Neuron (in vitro differentiated cells): ENCODE data around the gene TTC23.

ENCODE experiments used
- H2AFZ ChIP-seq: one replicate; pipeline ENCODE4 v1.6.1; 2013; ENCODE audit warnings: low read depth, mild to moderate bottlenecking, inconsistent platforms, low read length, moderate library complexity
- H3K27me3 ChIP-seq: one replicate; pipeline ENCODE4 v1.6.1; 2013; ENCODE audit warnings: low read length; ENCODE audit not compliant: insufficient read depth
- H3K36me3 ChIP-seq: one replicate; pipeline ENCODE4 v1.6.1; 2013; ENCODE audit warnings: low read length; ENCODE audit not compliant: insufficient read depth
- H3K4me1 ChIP-seq: one replicate; pipeline ENCODE4 v1.6.1; 2013; ENCODE audit warnings: low read length; ENCODE audit not compliant: insufficient read depth
- H3K4me3 ChIP-seq: 2 replicates; pipeline ENCODE4 v1.5.1; 2013; ENCODE audit warnings: mild to moderate bottlenecking, low read length, moderate library complexity
- H3K9me3 ChIP-seq: one replicate; pipeline ENCODE4 v1.6.1; 2013; ENCODE audit warnings: low read length

Gene TTC23

GRCh38 chr15:99099661-99100060, 149.7 kb downstream of the TTC23 start:
- Histone ChIP-seq H3K4me3 (no peak overlapping the region), H3K4me1 (peaks cover 7% of the 10 kb centered on the region), H3K9me3 (no peaks in the 10 kb centered on the region), H3K27me3 (peaks cover 20% of the 10 kb centered on the region), H3K36me3 (no peaks in the 10 kb centered on the region), H2AFZ (no peak overlapping the region)

DNA sequence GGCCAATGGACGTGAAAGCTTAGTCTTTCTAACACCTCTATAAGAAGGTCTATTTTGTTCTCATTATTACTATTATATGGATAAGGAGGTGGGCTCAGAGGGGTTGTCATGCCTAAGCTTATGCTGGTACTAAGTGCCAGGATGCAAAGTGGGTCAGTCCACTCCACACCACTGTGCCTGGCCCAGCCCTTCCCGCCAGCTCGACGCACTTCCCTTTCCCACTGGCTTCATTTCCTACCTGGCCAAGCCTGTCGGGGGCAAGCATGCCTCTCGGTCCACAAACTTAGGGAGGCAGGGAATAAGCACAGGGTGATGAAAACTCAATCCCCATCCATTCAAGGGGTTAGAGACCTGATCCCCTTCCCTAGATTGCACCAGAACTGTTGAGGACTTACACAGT, 150.4 kb downstream of the TTC23 start:
- Histone ChIP-seq H3K9me3 (no peaks in the 10 kb centered on the region), H2AFZ (no peak overlapping the region), H3K4me1 (peaks cover 7% of the 10 kb centered on the region), H3K36me3 (no peaks in the 10 kb centered on the region), H3K27me3 (peaks cover 20% of the 10 kb centered on the region), H3K4me3 (no peak overlapping the region)

DNA sequence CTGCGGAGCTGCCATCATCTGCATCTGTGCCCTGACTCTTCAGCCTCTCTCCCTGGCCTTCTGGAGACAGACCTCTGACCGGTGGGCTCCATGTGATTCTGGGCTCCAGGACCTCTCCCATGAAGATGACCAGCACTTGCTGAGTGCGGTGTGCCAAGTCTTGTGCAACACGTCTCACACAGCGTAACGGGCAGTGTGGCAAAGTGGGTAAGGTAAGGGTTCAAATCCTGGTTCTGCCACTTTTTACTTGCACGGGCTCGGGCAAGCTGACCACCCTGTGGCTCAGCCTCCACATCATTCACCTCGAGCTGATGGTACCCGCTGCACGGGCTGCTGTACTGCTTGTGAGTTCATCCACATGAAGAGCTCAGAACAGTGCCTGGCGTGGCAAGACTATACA, 151.0 kb downstream of the TTC23 start:
- Histone ChIP-seq H2AFZ (no peak overlapping the region), H3K4me3 (no peak overlapping the region), H3K36me3 (no peaks in the 10 kb centered on the region), H3K27me3 (peaks cover 20% of the 10 kb centered on the region), H3K9me3 (no peaks in the 10 kb centered on the region), H3K4me1 (peaks cover 7% of the 10 kb centered on the region)

- Histone ChIP-seq H3K4me3 (no peak overlapping the region), H3K9me3 (no peaks in the 10 kb centered on the region), H3K36me3 (no peaks in the 10 kb centered on the region), H3K4me1 (peaks cover 5% of the 10 kb centered on the region), H2AFZ (no peak overlapping the region), H3K27me3 (peaks cover 20% of the 10 kb centered on the region)
These were observed 151.7 kb downstream of the TTC23 start for GRCh38 chr15:99097441-99098410.

- H3K27me3 ChIP-seq: peaks cover 20% of the 10 kb centered on the region
These were observed 152.4 kb downstream of the TTC23 start for GRCh38 chr15:99096894-99097426.

GRCh38 chr15:99096173-99096893, 153.0 kb downstream of the TTC23 start:
- H3K36me3 ChIP-seq: no peaks in the 10 kb centered on the region
- no peak overlapping the region for H2AFZ ChIP-seq
- H3K27me3 ChIP-seq: peaks cover 20% of the 10 kb centered on the region
- H3K4me3 ChIP-seq: no peak overlapping the region
- no peaks in the 10 kb centered on the region for H3K9me3 ChIP-seq
- H3K4me1 ChIP-seq: peaks cover 5% of the 10 kb centered on the region

More at GRCh38 chr15:99096894-99097426, 152.4 kb downstream of the TTC23 start:
- Histone ChIP-seq H3K4me1 (peaks cover 5% of the 10 kb centered on the region), H2AFZ (no peak overlapping the region), H3K9me3 (no peaks in the 10 kb centered on the region), H3K4me3 (no peak overlapping the region), H3K36me3 (no peaks in the 10 kb centered on the region)

DNA sequence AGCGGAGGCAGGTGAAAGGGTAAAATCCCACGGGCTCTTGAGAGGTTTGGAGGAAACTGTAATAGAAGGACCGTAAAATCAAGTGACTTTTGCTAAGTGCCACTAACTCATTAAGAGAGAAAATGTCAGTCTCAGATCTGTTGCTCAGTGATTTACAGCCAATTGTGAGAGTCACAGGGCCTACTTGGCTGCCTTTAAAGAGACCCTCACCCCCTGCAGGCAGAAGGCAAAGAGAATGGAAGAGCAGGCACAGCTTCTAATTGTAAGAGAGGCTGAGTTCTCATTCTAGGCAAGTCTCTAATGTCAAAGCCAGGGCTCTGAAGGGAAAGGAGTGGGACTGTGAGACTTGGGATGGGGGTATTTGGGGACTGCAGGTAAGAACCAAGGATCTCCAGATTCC, 153.8 kb downstream of the TTC23 start:
- no peaks in the 10 kb centered on the region for H3K9me3 ChIP-seq
- H3K36me3 ChIP-seq: no peaks in the 10 kb centered on the region
- no peak overlapping the region for H2AFZ ChIP-seq
- H3K4me1 ChIP-seq: peaks cover 5% of the 10 kb centered on the region
- peaks cover 20% of the 10 kb centered on the region for H3K27me3 ChIP-seq
- H3K4me3 ChIP-seq: no peak overlapping the region

DNA sequence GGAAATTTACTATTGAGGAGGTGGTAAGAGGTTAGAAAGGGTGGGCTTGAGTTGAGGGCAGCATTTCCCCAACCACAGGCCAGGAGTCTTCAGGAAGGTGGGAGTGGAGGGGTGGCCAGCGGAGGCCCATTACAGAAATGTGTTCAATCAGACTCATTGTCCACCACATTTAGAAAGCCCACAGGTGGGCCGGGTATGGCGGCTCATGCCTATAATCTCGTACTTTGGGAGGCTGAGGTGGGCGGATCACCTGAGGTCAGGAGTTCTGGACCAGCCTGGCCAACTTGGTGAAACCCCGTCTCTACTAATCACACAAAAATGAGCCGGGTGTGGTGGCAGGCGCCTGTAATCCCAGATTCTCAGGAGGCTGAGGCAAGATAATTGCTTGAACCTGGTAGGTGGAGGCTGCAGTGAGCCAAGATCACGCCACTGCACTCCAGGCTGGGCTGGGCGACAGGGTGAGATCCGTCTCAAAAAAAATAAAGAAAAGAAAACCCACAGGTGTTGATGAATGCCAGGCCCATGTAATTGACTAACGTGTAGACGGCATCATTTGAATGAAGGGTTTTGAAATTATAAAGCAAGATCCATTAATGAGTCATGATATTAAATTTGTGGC, 156.7 kb downstream of the TTC23 start:
- no peaks in the 10 kb centered on the region for H3K4me1 ChIP-seq
- peaks cover 3% of the 10 kb centered on the region for H3K27me3 ChIP-seq
- no peak overlapping the region for H3K4me3 ChIP-seq
- H2AFZ ChIP-seq: no peak overlapping the region
- H3K9me3 ChIP-seq: no peaks in the 10 kb centered on the region
- H3K36me3 ChIP-seq: no peaks in the 10 kb centered on the region

DNA sequence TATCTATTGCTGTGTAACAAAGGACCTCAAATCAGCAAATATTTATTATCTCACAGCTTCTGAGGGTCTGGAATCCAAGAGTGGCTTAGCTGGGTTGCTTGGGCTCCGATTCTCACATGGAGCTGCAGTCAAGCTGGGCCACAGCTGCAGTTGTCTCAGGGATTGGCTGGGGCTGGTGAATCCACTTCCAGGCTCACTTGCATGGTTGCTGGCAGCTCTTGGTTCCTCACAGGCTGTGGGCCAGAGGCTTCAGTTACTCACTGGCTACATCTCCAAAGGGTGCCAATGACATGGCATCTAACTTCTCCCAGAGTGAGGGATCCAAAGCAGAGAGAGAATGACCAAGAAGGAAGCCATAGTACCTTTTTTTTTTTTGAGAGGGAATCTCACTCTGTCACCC, 158.4 kb downstream of the TTC23 start:
- Histone ChIP-seq H3K36me3 (no peaks in the 10 kb centered on the region), H3K27me3 (no peaks in the 10 kb centered on the region), H3K4me3 (no peak overlapping the region), H3K9me3 (no peaks in the 10 kb centered on the region), H3K4me1 (no peaks in the 10 kb centered on the region), H2AFZ (no peak overlapping the region)

DNA sequence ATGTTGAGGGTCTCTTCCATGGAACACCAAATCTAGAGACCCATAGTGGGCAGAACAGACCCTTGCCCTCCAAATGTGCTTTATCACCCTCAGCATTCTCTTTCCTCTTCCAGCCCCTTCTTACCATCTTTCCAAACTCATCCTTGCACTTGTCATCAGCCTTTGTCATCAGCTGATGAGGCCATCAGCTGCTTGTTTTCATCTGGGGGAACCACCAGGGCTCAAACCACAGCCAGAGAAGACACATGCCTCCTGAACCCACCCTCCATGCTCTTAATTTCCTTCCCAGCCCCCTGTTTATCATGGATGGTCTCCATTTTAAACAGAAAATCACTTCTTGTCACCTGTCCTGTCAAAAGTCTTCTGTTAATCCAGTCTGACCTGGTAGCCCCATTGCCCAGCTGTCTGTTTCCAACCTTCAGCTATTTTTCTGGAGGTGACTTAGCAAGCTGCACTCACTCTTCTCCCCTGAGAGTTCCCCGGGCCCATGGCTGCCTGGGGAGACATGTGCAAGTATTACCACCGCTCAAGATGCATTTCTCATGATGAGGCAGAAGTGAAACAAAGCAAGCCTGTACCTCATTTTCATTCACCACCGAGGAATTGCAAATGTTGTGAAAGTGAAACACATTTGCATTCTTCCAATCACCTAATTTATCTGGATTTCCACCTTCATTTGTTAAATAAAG, 159.2 kb downstream of the TTC23 start:
- Histone ChIP-seq H3K36me3 (no peaks in the 10 kb centered on the region), H2AFZ (no peak overlapping the region), H3K4me1 (no peaks in the 10 kb centered on the region), H3K9me3 (no peaks in the 10 kb centered on the region), H3K27me3 (no peaks in the 10 kb centered on the region), H3K4me3 (no peak overlapping the region)

DNA sequence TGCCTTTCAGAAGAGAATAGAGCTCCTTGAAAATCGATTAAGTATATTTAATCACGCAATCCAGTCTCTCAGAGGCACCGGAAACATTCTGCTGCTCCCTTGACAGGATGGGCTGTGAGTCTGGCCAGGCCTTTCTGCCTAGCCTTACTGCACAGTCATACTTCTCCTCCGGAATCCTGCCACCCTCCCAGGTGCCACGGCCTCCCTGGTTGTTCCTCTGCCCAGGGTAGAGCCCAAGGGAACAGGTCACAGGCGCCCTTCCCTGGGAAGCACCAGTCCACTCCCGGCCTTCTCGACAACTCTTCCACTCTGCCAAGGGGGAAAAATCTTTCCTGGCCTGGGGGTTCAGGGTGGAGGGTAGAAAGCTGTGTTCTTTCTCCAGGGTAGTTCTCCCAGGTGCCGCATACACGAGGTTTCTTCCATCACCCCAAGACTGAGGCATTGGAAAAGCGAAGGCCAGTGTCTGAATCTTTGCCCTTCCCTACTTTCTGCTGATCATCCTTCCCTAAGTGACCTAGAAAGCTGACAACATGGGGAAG, 161.9 kb downstream of the TTC23 start:
- Histone ChIP-seq H3K27me3 (no peaks in the 10 kb centered on the region), H3K4me3 (no peak overlapping the region), H3K36me3 (no peaks in the 10 kb centered on the region), H3K4me1 (no peaks in the 10 kb centered on the region), H2AFZ (no peak overlapping the region), H3K9me3 (no peaks in the 10 kb centered on the region)

DNA sequence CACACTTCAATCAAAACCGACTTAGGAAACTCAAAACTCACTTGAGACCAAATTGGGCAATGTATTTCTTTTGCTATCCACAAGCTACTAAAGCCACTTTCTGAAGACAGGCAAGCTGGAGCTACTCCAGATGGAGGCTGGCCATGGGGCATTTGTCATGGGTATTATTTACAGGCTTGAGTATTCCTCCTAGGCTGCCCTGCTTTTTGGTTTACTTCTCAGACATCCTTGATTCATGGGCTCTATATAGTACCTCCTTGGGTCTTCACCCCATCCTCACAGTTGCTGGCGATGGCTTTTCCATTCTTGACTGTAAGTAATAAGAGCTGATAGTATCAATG, 163.1 kb downstream of the TTC23 start:
- H3K27me3 ChIP-seq: no peaks in the 10 kb centered on the region
- H2AFZ ChIP-seq: no peak overlapping the region
- H3K4me3 ChIP-seq: no peak overlapping the region
- H3K36me3 ChIP-seq: no peaks in the 10 kb centered on the region
- H3K4me1 ChIP-seq: no peaks in the 10 kb centered on the region
- H3K9me3 ChIP-seq: no peaks in the 10 kb centered on the region
